DOHH2 (cell line): ENCODE data around the gene STX18.
A peak's percentile ranks its signal among the peaks of the same experiment; 100 is the strongest.

Source experiments
- H3F3A ChIP-seq: fragments of 200-600 bp; sonication (generic), shearing (Covaris generic); 2 replicates; pipeline ENCODE4 v1.6.0; 2016; ENCODE audit warnings: antibody characterized with exemption, mild to moderate bottlenecking; ENCODE audit not compliant: control insufficient read depth, insufficient read depth
- H3K27ac ChIP-seq: fragments of 200-600 bp; sonication (generic); 2 replicates; pipeline ENCODE4 v1.5.1; 2014; ENCODE audit warnings: low read depth, mild to moderate bottlenecking, low read length, moderate library complexity
- H3K27me3 ChIP-seq: fragments of 200-600 bp; sonication (generic); 2 replicates; pipeline ENCODE4 v1.6.1; 2014; ENCODE audit warnings: mild to moderate bottlenecking, low read length, mixed read lengths; ENCODE audit not compliant: control insufficient read depth
- H3K36me3 ChIP-seq: fragments of 200-600 bp; sonication (generic); 2 replicates; pipeline ENCODE4 v1.6.1; 2014; ENCODE audit warnings: mild to moderate bottlenecking, low read length, moderate library complexity, mixed read lengths; ENCODE audit not compliant: control insufficient read depth
- H3K4me1 ChIP-seq: fragments of 200-600 bp; sonication (generic); 2 replicates; pipeline ENCODE4 v1.6.1; 2014; ENCODE audit warnings: mild to moderate bottlenecking, low read length, mixed read lengths; ENCODE audit not compliant: control insufficient read depth
- H3K4me2 ChIP-seq: fragments of 200-600 bp; sonication (generic); 2 replicates; pipeline ENCODE4 v1.6.0; 2014; ENCODE audit warnings: mild to moderate bottlenecking, low read length, moderate library complexity
- H3K4me3 ChIP-seq: fragments of 200-600 bp; sonication (generic); 2 replicates; pipeline ENCODE4 v1.5.1; 2014; ENCODE audit warnings: mild to moderate bottlenecking, low read length, mixed read lengths
- H3K79me2 ChIP-seq: fragments of 200-600 bp; sonication (generic); 2 replicates; pipeline ENCODE4 v1.6.1; 2014; ENCODE audit warnings: mild to moderate bottlenecking, low read length, mixed read lengths; ENCODE audit not compliant: control insufficient read depth
- H3K9me2 ChIP-seq: fragments of 200-600 bp; sonication (generic); replicated peaks from 2 replicates; pipeline ENCODE4 v1.6.1; 2014; ENCODE audit warnings: mild to moderate bottlenecking, low read length, mixed read lengths; ENCODE audit not compliant: control insufficient read depth
- H3K9me3 ChIP-seq: fragments of 200-600 bp; sonication (generic); 2 replicates; pipeline ENCODE4 v1.6.1; 2014; ENCODE audit warnings: antibody characterized with exemption, low read length, mixed read lengths; ENCODE audit not compliant: control insufficient read depth, insufficient read depth
- H4K20me1 ChIP-seq: fragments of 200-600 bp; sonication (generic); 2 replicates; pipeline ENCODE4 v1.6.0; 2014; ENCODE audit warnings: low read depth, mild to moderate bottlenecking, antibody characterized with exemption, low read length, moderate library complexity; ENCODE audit not compliant: control insufficient read depth, insufficient read depth
- EZH2phosphoT487 ChIP-seq: fragments of 200-600 bp; sonication (generic); IDR thresholded peaks from 2 replicates; pipeline ENCODE4 v1.6.1; 2017; ENCODE audit warnings: borderline replicate concordance, mild to moderate bottlenecking, antibody characterized with exemption, low read length, moderate library complexity, mixed read lengths
- TF ChIP-seq, protein P1 (sequence below): fragments of 200-600 bp; sonication (generic); IDR thresholded peaks from one replicate; pipeline ENCODE4 v1.5.1; 2014; ENCODE audit warnings: antibody characterized with exemption, mild to moderate bottlenecking, low read depth, low read length; ENCODE audit not compliant: poor library complexity, severe bottlenecking

STX18 gene

DNA sequence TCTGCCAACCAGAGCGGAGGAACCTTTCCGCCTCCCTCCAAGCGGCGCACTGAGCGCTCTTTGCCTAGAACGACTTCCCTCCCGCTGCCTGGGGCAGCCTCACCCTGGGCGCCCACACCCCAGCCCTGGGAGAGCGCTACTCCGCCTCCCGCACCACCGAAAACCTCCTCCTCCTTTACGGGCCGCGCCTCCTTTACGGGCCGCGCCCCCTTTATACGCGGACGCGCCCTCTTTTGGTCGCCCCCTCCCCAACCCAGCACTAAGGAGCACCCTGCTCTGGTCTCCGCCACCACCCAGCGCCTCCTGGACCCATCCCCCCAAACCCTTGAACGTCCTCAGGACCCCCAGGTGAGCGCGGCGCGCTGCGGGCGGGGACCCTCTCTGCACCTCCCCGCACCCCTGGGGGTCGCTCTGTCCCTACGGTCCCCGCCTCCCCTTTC lies 155.5 kb downstream of the STX18 start:
- TF ChIP-seq, protein P1, sequence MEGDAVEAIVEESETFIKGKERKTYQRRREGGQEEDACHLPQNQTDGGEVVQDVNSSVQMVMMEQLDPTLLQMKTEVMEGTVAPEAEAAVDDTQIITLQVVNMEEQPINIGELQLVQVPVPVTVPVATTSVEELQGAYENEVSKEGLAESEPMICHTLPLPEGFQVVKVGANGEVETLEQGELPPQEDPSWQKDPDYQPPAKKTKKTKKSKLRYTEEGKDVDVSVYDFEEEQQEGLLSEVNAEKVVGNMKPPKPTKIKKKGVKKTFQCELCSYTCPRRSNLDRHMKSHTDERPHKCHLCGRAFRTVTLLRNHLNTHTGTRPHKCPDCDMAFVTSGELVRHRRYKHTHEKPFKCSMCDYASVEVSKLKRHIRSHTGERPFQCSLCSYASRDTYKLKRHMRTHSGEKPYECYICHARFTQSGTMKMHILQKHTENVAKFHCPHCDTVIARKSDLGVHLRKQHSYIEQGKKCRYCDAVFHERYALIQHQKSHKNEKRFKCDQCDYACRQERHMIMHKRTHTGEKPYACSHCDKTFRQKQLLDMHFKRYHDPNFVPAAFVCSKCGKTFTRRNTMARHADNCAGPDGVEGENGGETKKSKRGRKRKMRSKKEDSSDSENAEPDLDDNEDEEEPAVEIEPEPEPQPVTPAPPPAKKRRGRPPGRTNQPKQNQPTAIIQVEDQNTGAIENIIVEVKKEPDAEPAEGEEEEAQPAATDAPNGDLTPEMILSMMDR = no peak
- 0 out of 2 replicates have a peak, but pooled peaks have one; percentile 15 for TF ChIP-seq EZH2phosphoT487
- Histone ChIP-seq H4K20me1 (no peaks in the 10 kb centered on the region), H3K4me3 (no peak overlapping the region), H3K9me3 (no peaks in the 10 kb centered on the region), H3K27ac (no peak overlapping the region), H3K4me1 (no peaks in the 10 kb centered on the region; the same call in 1 of the 2 replicates), H3K9me2 (no peaks in the 10 kb centered on the region), H3K4me2 (peak overlapping the region; percentile 21), H3K79me2 (no peaks in the 10 kb centered on the region), H3F3A (no peaks in the 10 kb centered on the region), H3K36me3 (no peaks in the 10 kb centered on the region), H3K27me3 (peaks cover 32% of the 10 kb centered on the region)

DNA sequence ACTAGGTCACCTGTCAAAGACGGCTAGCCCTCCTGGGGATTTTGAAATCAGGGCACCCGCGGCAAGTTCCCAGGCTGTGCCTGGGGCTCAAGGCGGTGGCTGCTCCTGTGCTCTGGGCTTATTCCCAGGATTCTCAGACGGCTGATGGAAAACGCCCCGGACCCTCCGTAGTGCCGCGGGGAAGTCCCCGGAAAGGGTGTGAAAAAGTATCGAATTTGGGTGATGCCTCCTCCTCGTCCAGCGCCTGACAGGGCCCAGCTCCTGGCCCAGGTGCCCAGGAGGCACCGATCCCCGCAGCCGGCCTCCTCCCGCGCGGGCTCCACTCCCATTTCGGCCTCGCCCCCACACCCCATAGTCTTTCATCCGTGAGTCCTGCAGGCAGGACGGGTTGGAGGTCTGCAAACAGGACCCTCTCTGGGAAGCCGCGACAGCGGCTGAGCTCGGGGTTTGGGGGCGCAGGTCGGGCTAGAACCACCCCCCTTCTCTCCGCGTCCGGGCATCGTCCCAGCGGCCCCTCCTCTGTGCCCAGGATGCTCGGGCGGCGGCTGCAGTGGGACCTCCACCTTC lies 156.0 kb downstream of the STX18 start:
- Histone ChIP-seq H3F3A (no peaks in the 10 kb centered on the region), H3K79me2 (no peaks in the 10 kb centered on the region), H3K36me3 (no peaks in the 10 kb centered on the region), H3K27ac (no peak overlapping the region), H3K9me2 (no peaks in the 10 kb centered on the region), H3K27me3 (peaks cover 32% of the 10 kb centered on the region), H3K4me2 (peak overlapping the region; percentile 21), H4K20me1 (no peaks in the 10 kb centered on the region), H3K4me1 (no peaks in the 10 kb centered on the region; the same call in 1 of the 2 replicates), H3K4me3 (no peak overlapping the region), H3K9me3 (no peaks in the 10 kb centered on the region)
- TF ChIP-seq, protein P1 = no peak
- peak; percentile 3; the same call in 1 of the 2 replicates for TF ChIP-seq EZH2phosphoT487

DNA sequence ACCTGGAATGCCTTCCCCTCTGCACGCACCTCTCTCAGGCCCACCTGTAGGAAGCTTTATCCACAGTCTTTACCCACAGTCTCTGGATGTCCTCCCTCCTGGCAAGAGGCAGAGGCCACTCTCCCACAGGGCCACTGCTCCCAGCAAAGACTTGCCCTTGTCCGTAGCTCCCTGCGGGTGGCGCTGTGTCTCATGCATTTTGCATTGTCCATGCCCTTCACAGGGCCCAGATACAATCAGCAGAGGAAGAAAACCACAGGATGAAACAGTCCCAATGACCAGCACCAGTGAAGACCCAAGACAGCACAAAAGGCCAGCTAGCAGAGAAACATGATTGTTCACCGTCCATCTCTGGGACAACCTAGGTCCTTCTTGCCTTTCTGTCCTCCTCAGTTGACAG lies 157.0 kb downstream of the STX18 start:
- no peak overlapping the region for H3K4me3 ChIP-seq
- no peak overlapping the region for H3K4me2 ChIP-seq
- H4K20me1 ChIP-seq = no peaks in the 10 kb centered on the region
- H3K27ac ChIP-seq = no peak overlapping the region
- no peak for TF ChIP-seq EZH2phosphoT487
- TF ChIP-seq, protein P1 = peak; percentile 69
- no peaks in the 10 kb centered on the region for H3K9me2 ChIP-seq
- peaks cover 32% of the 10 kb centered on the region for H3K27me3 ChIP-seq
- no peaks in the 10 kb centered on the region for H3K36me3 ChIP-seq
- H3K4me1 ChIP-seq = no peaks in the 10 kb centered on the region; the same call in 1 of the 2 replicates
- H3F3A ChIP-seq = no peaks in the 10 kb centered on the region
- no peaks in the 10 kb centered on the region for H3K79me2 ChIP-seq
- no peaks in the 10 kb centered on the region for H3K9me3 ChIP-seq
